Activated CD4-positive, alpha-beta T cell treated with anti-CD3 and anti-CD28 coated beads for 24 hours (primary cell): ENCODE measurements around the gene RNF214.
"Not testable (repeated sequence)": the region's sequence is repeated elsewhere in the genome, so short reads cannot be mapped to it uniquely, and the experiment has no call there.

Source experiments
- DNase-seq, 2 donors: peaks; one replicate each; pipeline ENCODE4 v3.0.0-alpha.2; 2020; ENCODE audit warnings: low read depth in 2 of 2

The RNF214 gene

GRCh38 chr11:117230286-117230961 is 2.0 kb upstream of the RNF214 start:
- DNase-seq: peak; percentile 26 to 27

- no peak for DNase-seq
Observed at GRCh38 chr11:117230999-117231841, 1.3 kb upstream of the RNF214 start.

- DNase-seq: peak in 1 of 2 donors; percentile 37
Observed at GRCh38 chr11:117231842-117232091, 704 bp upstream of the RNF214 start, which contains the start of gene PCSK7. Gene PCSK7 (minus strand): TSS chr11:117232073. CDS start chr11:117229844, 2,229 bp downstream.

DNA sequence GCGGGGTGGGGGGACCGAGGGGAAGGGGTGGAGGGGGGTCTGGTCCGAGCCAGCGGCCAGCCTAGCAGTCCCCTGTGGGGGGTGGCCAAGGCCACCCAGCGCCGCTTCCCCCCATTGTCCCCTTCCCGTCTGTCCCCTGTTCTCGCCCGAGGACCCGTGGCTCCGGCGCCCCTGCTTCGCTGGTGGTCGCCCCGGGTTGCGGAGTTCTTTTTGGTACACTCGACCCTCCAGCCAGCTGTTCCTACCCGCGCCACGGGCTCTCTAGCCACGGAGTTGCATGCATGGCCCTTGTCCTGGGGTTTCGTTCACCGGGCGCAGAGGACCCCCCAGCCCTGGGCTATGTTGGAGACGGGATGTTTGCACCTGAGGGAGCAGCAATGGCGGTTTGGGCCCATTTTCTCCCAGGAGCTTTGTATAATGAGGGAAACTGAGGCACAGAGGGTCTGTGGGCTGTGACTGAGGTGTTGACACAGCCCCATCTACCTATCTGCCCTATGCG is 489 bp downstream of the RNF214 start:
- DNase-seq: no peak

DNA sequence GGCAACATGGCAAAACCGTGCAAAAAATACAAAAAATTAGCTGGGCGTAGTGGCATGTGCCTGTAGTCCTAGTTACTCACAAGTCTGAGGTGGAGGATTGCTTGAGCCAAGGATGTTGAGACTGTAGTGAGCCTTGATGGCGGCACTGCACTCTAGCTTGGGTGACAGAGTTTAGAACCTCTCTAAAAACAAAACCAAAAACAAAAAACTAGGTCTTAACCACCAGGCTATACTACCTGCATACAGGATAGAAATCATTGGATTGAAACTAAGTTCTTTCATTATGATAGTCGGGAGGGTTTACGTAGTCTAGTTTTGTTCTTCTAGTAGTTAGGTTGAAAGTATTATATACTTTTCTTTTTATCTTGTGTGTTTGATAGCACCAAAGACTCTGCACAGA is 5.8 kb downstream of the RNF214 start:
- DNase-seq: no peak

DNA sequence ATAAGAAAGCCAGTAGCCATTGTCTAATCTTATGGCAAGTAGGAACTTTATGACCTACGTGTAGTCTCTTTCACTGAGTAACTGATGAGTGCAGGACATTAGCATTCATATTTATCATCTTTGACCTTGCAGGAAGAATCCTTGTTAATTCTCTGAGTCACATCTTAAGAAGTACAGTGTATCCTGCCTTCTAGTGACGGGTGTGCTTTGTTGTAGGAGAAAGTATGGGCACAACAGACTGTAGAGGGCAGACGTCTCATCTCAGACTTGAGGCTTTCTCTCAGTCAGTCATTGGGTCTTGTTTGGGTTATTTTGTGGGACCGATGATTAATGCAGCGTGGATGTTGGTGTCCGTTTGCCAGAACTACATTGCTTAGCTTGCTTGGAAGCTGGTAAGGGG is 6.8 kb downstream of the RNF214 start:
- no peak for DNase-seq

DNA sequence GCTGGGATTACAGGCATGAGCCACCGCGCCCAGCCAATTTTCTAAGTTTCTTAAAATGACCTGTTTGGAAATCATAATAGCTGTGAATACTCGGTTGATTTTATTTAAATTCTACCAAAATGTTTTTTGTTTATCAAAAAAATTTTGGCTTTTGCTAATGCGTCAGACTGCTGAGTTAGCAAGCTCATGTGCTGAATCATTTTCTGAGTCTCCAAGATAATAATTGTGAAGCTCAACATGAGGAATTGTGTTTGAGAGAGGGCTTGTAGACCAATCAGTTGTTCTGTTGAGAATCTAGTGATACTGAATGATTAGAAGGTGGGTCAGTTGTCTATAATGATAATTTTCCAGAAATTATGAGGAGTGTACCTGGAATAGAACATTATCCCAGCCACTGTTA is 15.9 kb downstream of the RNF214 start:
- DNase-seq: no peak

- DNase-seq: no peak
Observed at GRCh38 chr11:117249571-117249970, 17.1 kb downstream of the RNF214 start.

DNA sequence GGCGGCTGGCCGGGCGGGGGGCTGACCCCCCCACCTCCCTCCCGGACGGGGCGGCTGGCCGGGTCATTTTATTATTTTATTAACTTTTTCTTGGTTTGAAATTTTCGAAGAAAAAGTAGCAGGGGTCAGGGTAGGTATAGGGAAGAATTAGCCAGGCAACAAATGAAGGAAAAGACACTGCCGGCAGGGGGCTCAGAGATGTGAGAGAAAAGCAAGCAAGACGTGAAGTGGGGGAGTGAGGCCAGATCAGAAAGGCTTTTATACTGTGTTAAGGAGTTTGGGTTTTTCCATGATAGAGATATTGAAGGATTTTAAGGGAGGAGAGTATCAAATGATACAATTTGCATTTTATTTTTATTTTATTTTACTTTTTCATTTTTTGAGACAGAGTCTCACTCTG is 19.0 kb downstream of the RNF214 start:
- DNase-seq: no peak

DNA sequence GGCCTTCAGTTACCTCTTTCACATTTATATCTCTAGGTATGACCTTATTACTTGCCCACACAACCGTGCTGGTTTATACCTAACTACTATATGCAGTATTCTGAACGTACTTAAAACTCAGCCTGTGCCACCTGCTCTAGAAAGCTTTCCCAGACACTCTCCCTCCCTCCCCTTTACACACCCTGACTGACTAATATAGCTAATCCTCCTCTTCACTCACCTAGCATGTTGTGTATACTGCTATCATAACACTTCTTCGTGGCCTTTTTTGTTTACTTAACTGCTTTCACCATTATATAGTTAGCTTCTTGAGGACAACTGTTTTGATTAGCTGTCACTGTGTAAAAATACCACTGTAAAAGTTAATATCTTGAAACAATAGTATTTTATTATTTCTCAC is 23.5 kb downstream of the RNF214 start:
- no peak for DNase-seq

- no peak for DNase-seq
Observed at GRCh38 chr11:117256573-117256972, 24.1 kb downstream of the RNF214 start.

DNA sequence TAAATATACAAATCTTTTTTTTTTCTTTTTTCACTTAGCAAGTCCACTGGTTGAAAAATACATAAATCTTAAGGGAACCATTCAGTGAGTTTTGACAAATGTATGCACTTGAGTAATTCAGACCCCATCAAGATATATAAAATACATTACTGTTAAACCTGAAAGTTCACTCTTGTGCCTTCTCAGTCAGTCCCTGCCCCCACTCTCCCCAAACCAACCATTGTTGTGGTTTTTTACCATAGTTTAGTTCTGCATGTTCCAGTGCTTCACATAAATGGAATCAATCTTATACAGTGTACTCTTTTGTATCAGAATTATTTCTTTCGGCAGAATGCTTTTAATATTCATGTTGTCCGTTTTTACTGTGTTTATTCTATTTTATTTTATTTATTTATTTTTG is 26.1 kb downstream of the RNF214 start:
- DNase-seq: no peak

GRCh38 chr11:117259417-117259816 is 26.9 kb downstream of the RNF214 start:
- no peak for DNase-seq

DNA sequence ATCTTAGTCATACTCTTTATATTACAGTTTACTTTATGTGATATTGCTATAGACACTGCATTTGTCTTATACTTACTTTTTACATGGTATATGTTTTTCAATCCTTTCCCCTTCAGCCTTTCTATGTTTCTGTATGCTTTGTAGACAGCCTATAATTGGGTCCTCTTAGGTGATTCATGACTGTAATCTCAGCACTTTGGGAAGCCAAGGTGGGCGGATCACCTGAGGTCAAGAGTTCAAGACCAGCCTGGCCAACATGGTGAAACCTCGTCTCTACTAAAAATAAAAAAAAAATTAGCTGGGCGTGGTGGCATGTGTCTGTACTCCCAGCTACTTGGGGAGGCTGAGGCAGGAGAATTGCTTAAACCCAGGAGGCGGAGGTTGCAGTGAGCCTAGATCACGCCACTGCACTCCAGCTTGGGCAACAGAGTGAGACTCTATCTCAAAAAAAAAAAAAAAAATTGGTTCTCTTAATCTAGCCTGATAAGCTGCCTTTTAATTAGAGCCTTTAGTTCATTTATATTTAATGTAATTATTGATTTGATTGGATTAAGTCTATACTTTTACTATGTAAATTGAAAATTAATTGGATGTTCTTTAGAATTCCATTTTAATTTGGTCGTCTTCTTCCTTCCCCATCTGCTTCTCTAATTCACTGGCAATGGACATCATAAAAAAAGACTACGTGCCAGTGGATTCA is 32.3 kb downstream of the RNF214 start:
- not testable (repeated sequence) for DNase-seq

DNA sequence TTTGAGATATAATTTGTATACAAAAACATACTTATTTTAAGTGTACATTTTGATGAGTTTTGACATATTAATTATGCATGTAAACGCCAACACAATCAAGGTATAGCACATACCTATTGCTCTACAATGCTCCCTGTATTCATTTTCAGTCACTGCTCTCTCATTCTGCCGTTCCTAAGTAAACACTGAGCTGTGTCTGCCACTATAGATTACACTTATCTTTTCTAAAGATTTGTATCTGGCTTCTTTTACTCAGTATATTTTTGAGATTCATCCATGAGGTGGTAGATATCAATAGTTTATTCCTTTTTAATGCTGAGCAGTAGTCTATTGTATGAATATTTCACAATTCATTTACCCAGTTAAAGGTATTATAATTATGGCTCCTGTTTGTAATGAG is 33.3 kb downstream of the RNF214 start:
- no peak for DNase-seq

- no peak for DNase-seq
Observed at GRCh38 chr11:117269856-117270255, 37.4 kb downstream of the RNF214 start.

GRCh38 chr11:117271208-117271607 is 38.7 kb downstream of the RNF214 start:
- DNase-seq: no peak

- DNase-seq: not testable (repeated sequence)
Observed at GRCh38 chr11:117272175-117272574, 39.7 kb downstream of the RNF214 start.

GRCh38 chr11:117273550-117274289 is 41.2 kb downstream of the RNF214 start:
- no peak for DNase-seq

DNA sequence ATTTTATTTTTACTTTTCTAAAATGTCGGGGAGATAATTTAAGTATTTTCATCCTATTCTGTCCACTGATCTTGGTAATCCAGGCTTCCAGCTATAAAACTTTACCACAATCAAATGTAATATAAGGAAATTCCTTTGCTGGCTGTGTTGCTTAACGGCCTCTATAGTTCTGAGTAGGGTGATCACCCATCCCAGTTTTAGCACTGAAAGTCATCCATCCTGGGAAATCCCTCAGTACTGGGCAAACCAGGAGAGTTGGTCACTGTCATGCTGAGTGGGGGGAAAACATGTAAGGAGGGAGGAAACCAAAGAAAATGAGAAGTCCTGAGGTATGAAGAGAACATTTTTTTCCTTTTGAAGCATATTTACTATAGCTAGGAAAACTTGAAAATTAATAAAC is 45.9 kb downstream of the RNF214 start:
- DNase-seq: no peak

- DNase-seq: no peak
Observed at GRCh38 chr11:117279711-117280376, 47.4 kb downstream of the RNF214 start.
